Memory B cell (primary cell): Measurements from ENCODE around the gene DGKZ.
"Not testable (repeated sequence)": the region's sequence is repeated elsewhere in the genome, so short reads cannot be mapped to it uniquely, and the experiment has no call there.

Source experiments
- ATAC-seq: fragments of 150-1000 bp; cut with Tn5 transposase; 2 replicates; pipeline ENCODE4 v1.10.0; 2021; ENCODE audit warnings: low read depth, mild to moderate bottlenecking, moderate library complexity
- DNase-seq, 2 donors: peaks; one replicate each; pipeline ENCODE4 v3.0.0; 2022; ENCODE audit warnings: low spot score in 2 of 2
- H3K27ac Mint-ChIP-seq: one replicate; pipeline ENCODE4 v1.8.0; 2022; ENCODE audit warnings: mild to moderate bottlenecking, moderate library complexity, mixed read lengths
- H3K27me3 Mint-ChIP-seq: one replicate; pipeline ENCODE4 v1.8.0; 2022; ENCODE audit warnings: mixed read lengths
- H3K36me3 Mint-ChIP-seq: one replicate; pipeline ENCODE4 v1.8.0; 2022; ENCODE audit warnings: mild to moderate bottlenecking, mixed read lengths
- H3K4me1 Mint-ChIP-seq: one replicate; pipeline ENCODE4 v1.8.0; 2022; ENCODE audit warnings: mixed read lengths
- H3K4me3 Mint-ChIP-seq: one replicate; pipeline ENCODE4 v1.8.0; 2022; ENCODE audit warnings: mild to moderate bottlenecking, moderate library complexity, mixed read lengths
- H3K9me3 Mint-ChIP-seq: one replicate; pipeline ENCODE4 v1.8.0; 2022; ENCODE audit warnings: mixed read lengths

The DGKZ gene

GRCh38 chr11:46362156-46363030 lies 15.1 kb downstream of the DGKZ start:
- Mint-ChIP-seq H3K9me3 (no peaks in the 10 kb centered on the region), H3K27ac (no peak overlapping the region), H3K36me3 (no peaks in the 10 kb centered on the region), H3K27me3 (no peaks in the 10 kb centered on the region), H3K4me1 (peaks cover 21% of the 10 kb centered on the region), H3K4me3 (peak overlapping the region; percentile 11)
- DNase-seq (no peak), ATAC-seq (no peak)

- H3K9me3 Mint-ChIP-seq = no peaks in the 10 kb centered on the region
- no peak overlapping the region for H3K4me3 Mint-ChIP-seq
- H3K36me3 Mint-ChIP-seq = no peaks in the 10 kb centered on the region
- H3K27me3 Mint-ChIP-seq = no peaks in the 10 kb centered on the region
- no peak overlapping the region for H3K27ac Mint-ChIP-seq
- peaks cover 17% of the 10 kb centered on the region for H3K4me1 Mint-ChIP-seq
- DNase-seq (no peak), ATAC-seq (no peak)
Observed at GRCh38 chr11:46363031-46363407, 15.8 kb downstream of the DGKZ start.

GRCh38 chr11:46363455-46364005 lies 16.3 kb downstream of the DGKZ start:
- Mint-ChIP-seq H3K4me3 (no peak overlapping the region), H3K36me3 (no peaks in the 10 kb centered on the region), H3K27ac (no peak overlapping the region), H3K27me3 (no peaks in the 10 kb centered on the region), H3K4me1 (peaks cover 17% of the 10 kb centered on the region), H3K9me3 (no peaks in the 10 kb centered on the region)
- no peak for DNase-seq
- no peak for ATAC-seq

- no peaks in the 10 kb centered on the region for H3K36me3 Mint-ChIP-seq
- no peak overlapping the region for H3K4me3 Mint-ChIP-seq
- no peak overlapping the region for H3K27ac Mint-ChIP-seq
- peaks cover 17% of the 10 kb centered on the region for H3K4me1 Mint-ChIP-seq
- ATAC-seq (no peak), DNase-seq (no peak)
- H3K9me3 Mint-ChIP-seq = no peaks in the 10 kb centered on the region
- H3K27me3 Mint-ChIP-seq = no peaks in the 10 kb centered on the region
Observed at GRCh38 chr11:46364056-46364455, 16.8 kb downstream of the DGKZ start.

- Mint-ChIP-seq H3K9me3 (no peaks in the 10 kb centered on the region), H3K36me3 (no peaks in the 10 kb centered on the region), H3K27ac (no peak overlapping the region), H3K4me1 (peaks cover 17% of the 10 kb centered on the region), H3K4me3 (no peak overlapping the region), H3K27me3 (no peaks in the 10 kb centered on the region)
- DNase-seq = no peak
- ATAC-seq = no peak
Observed at GRCh38 chr11:46364791-46365190, 17.5 kb downstream of the DGKZ start.

GRCh38 chr11:46366260-46366659 lies 19.0 kb downstream of the DGKZ start:
- Mint-ChIP-seq H3K27me3 (no peaks in the 10 kb centered on the region), H3K27ac (no peak overlapping the region), H3K36me3 (no peaks in the 10 kb centered on the region), H3K9me3 (no peaks in the 10 kb centered on the region), H3K4me1 (peaks cover 11% of the 10 kb centered on the region), H3K4me3 (no peak overlapping the region)
- DNase-seq (no peak), ATAC-seq (no peak)

GRCh38 chr11:46366661-46367161 lies 19.4 kb downstream of the DGKZ start:
- Mint-ChIP-seq H3K4me1 (peaks cover 10% of the 10 kb centered on the region), H3K27ac (no peak overlapping the region), H3K4me3 (no peak overlapping the region), H3K27me3 (no peaks in the 10 kb centered on the region), H3K9me3 (no peaks in the 10 kb centered on the region), H3K36me3 (peaks cover 2% of the 10 kb centered on the region)
- ATAC-seq = no peak
- DNase-seq = no peak

GRCh38 chr11:46367244-46367915 lies 20.1 kb downstream of the DGKZ start:
- DNase-seq (peak; percentile 66 to 70), ATAC-seq (peak; percentile 83)
- no peaks in the 10 kb centered on the region for H3K9me3 Mint-ChIP-seq
- peaks cover 2% of the 10 kb centered on the region for H3K36me3 Mint-ChIP-seq
- H3K27me3 Mint-ChIP-seq = no peaks in the 10 kb centered on the region
- H3K4me3 Mint-ChIP-seq = no peak overlapping the region
- peaks cover 9% of the 10 kb centered on the region for H3K4me1 Mint-ChIP-seq
- H3K27ac Mint-ChIP-seq = no peak overlapping the region

GRCh38 chr11:46367916-46368267 lies 20.6 kb downstream of the DGKZ start:
- Mint-ChIP-seq H3K4me1 (peaks cover 6% of the 10 kb centered on the region), H3K27ac (no peak overlapping the region), H3K27me3 (no peaks in the 10 kb centered on the region), H3K4me3 (no peak overlapping the region), H3K36me3 (peaks cover 3% of the 10 kb centered on the region), H3K9me3 (no peaks in the 10 kb centered on the region)
- DNase-seq (no peak), ATAC-seq (no peak)

- no peaks in the 10 kb centered on the region for H3K9me3 Mint-ChIP-seq
- DNase-seq (no peak), ATAC-seq (peak; percentile 76)
- no peak overlapping the region for H3K4me3 Mint-ChIP-seq
- H3K36me3 Mint-ChIP-seq = peaks cover 3% of the 10 kb centered on the region
- no peaks in the 10 kb centered on the region for H3K27me3 Mint-ChIP-seq
- no peak overlapping the region for H3K27ac Mint-ChIP-seq
- peaks cover 2% of the 10 kb centered on the region for H3K4me1 Mint-ChIP-seq
Observed at GRCh38 chr11:46369458-46370152, 22.3 kb downstream of the DGKZ start.

- no peak overlapping the region for H3K27ac Mint-ChIP-seq
- H3K9me3 Mint-ChIP-seq = no peaks in the 10 kb centered on the region
- DNase-seq = no peak
- H3K4me1 Mint-ChIP-seq = peaks cover 2% of the 10 kb centered on the region
- H3K27me3 Mint-ChIP-seq = no peaks in the 10 kb centered on the region
- H3K4me3 Mint-ChIP-seq = no peak overlapping the region
- H3K36me3 Mint-ChIP-seq = peaks cover 7% of the 10 kb centered on the region
- no peak for ATAC-seq
Observed at GRCh38 chr11:46370253-46370652, 23.0 kb downstream of the DGKZ start.

- H3K9me3 Mint-ChIP-seq, ATAC-seq, H3K4me3 Mint-ChIP-seq, H3K36me3 Mint-ChIP-seq, H3K27ac Mint-ChIP-seq, H3K4me1 Mint-ChIP-seq, DNase-seq, H3K27me3 Mint-ChIP-seq: not testable (repeated sequence)
Observed at GRCh38 chr11:46371262-46371661, 24.0 kb downstream of the DGKZ start.

GRCh38 chr11:46372086-46372485 lies 24.8 kb downstream of the DGKZ start:
- ATAC-seq (no peak), DNase-seq (no peak)
- Mint-ChIP-seq H3K4me1 (peaks cover 2% of the 10 kb centered on the region), H3K27ac (no peak overlapping the region), H3K27me3 (no peaks in the 10 kb centered on the region), H3K36me3 (peaks cover 12% of the 10 kb centered on the region), H3K9me3 (no peaks in the 10 kb centered on the region), H3K4me3 (no peak overlapping the region)

- not testable (repeated sequence) for H3K4me3 Mint-ChIP-seq, H3K27ac Mint-ChIP-seq, DNase-seq, H3K27me3 Mint-ChIP-seq, H3K4me1 Mint-ChIP-seq, ATAC-seq, H3K9me3 Mint-ChIP-seq
- peaks cover 16% of the 10 kb centered on the region for H3K36me3 Mint-ChIP-seq
Observed at GRCh38 chr11:46372501-46372900, 25.2 kb downstream of the DGKZ start.
